ENCODE measurements around the gene LPIN2.

Gene LPIN2

GRCh38 chr18:2987876-2988790 lies 24.8 kb downstream of the LPIN2 start:
- FAIRE-seq = peak; percentile 85
- DNase-seq (ENCODE audit: insufficient read length, low spot score) = no peak
- no peak for TF ChIP-seq POLR2A (IDR thresholded peaks at IDR 0.05; ENCODE audit: low read depth, low read length)

DNA sequence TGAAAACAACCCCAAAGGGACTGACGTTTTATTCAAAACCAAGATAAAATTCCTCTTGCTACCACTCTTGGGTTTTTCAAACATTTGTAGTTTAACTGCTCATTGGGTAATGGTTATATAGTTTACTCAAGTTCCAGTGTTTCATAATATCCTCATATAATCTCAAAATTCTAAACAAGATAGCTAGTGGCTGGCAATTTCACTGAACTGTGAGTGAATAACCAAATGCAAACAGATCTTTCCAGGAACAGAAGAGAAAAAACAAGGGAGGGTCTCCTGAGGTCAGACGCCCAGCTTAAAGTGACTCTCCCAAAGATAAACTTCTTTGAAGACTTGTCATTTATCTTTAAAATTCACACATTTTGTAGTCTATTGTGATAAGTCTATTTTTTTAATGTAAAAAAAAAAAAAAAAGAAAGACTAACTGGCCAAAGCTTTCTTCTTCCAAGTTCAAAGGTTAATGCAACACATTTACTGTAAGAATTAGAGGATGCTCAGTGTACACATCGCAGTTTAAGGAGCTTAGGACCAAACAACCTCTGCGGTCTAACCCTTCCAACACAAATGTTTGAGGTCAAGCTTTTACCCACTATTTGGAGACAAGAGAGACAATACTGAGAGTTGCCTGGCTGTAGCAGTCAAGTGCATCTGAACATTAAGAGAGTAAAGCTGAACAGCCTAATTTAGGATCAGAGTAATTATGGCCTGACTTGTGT lies 26.6 kb downstream of the LPIN2 start:
- FAIRE-seq (peak; percentile 15), DNase-seq (ENCODE audit: insufficient read length, low spot score) (no peak)
- no peak for TF ChIP-seq POLR2A (IDR thresholded peaks at IDR 0.05; ENCODE audit: low read depth, low read length)

- FAIRE-seq = peak; percentile 57
- no peak for DNase-seq (ENCODE audit: insufficient read length, low spot score)
Observed at GRCh38 chr18:2985628-2986027, 27.3 kb downstream of the LPIN2 start.

DNA sequence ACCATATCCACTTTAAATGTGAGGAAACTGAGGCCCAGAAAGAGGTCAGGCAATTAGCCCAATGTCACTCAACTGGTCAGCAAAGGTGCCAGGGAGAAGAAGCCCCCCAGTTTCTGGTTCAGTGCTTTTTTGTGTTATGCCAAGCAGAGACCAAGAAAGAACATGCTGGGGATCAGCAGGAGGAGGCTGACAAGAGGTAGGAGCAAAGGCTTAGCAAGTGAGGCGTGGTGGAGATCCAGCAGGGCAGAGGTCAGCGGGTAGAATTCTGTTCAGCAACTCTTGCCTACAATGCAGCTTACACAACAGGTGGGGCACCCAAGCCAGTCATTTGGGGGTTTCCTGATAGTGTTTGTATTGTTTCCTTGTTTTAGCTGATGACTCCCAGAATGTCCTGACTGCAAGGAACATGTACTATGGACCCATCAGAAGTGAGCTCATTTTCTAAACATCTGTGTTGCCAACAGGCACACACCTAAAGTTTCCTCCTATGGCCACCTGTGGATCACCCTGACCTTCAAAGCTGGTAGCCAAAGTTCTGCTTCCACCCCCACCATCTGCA lies 28.2 kb downstream of the LPIN2 start:
- TF ChIP-seq POLR2A (IDR thresholded peaks at IDR 0.05; ENCODE audit: low read depth, low read length) = no peak
- no peak for DNase-seq (ENCODE audit: insufficient read length, low spot score)
- FAIRE-seq = peak; percentile 66

More at GRCh38 chr18:2985628-2986027, 27.3 kb downstream of the LPIN2 start:
- no peak for TF ChIP-seq POLR2A (IDR thresholded peaks at IDR 0.05; ENCODE audit: low read depth, low read length)

DNA sequence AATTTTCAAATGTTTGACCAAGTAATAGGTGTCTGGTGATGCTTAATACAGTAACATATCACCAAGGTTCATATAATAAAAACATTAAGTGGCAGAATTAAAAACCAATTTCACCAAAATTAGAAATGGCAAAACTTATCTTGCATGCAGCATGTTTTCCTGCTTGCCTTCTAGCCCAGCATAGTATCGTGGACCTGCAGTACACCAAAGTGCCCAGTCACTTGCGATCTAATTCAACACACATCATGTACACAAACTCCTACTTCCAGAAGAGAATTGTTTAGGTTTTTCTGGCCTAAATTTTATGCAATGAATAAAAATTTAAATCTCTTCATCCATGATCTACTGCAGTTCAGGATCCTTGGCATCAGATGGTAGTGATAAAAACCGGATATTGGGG lies 28.9 kb downstream of the LPIN2 start:
- no peak for TF ChIP-seq POLR2A (IDR thresholded peaks at IDR 0.05; ENCODE audit: low read depth, low read length)
- DNase-seq (ENCODE audit: insufficient read length, low spot score) = no peak
- FAIRE-seq = no peak

DNA sequence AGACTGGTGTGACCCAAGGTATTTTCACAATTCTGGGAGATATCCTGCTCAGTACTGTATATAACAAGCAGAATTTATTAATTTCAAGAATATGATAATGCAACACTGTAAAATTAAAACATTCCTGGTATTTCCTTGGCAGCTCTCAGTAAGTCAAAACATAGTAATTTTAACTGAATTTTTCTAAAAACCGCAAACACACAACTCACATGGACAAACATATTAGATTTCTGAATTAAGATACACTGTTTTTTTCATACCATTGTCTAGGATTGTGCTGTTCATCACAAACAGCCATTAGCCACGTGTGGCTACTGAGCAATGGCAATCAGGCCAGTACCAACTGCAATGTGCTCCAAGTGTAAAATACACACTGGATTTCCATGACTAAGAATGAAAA lies 29.6 kb downstream of the LPIN2 start:
- DNase-seq (ENCODE audit: insufficient read length, low spot score) (no peak), FAIRE-seq (no peak)
- TF ChIP-seq POLR2A (IDR thresholded peaks at IDR 0.05; ENCODE audit: low read depth, low read length) = no peak

- TF ChIP-seq POLR2A (IDR thresholded peaks at IDR 0.05; ENCODE audit: low read depth, low read length) = no peak
- DNase-seq (ENCODE audit: insufficient read length, low spot score) (no peak), FAIRE-seq (peak; percentile 83)
Observed at GRCh38 chr18:2982452-2983269, 30.3 kb downstream of the LPIN2 start.

DNA sequence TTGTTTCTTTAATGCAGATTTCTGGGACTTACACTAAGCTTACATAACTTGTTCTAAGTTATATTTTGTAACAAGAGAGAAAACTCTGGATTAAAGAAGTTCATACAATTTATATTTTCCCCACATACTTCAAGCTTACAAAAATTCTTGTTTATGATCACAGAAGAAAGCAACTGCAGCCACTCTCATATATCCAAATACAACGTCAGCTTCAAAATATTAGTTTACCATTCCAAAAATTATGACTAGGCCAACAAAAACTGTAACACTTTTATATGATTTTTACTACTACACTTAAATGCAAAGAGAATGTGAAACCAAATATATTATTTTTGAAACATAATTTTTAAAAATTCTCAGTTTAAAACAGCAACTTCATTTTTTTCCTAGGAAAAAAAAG lies 30.9 kb downstream of the LPIN2 start:
- no peak for TF ChIP-seq POLR2A (IDR thresholded peaks at IDR 0.05; ENCODE audit: low read depth, low read length)
- FAIRE-seq (no peak), DNase-seq (ENCODE audit: insufficient read length, low spot score) (no peak)

- DNase-seq (ENCODE audit: insufficient read length, low spot score) (peak; percentile 13), FAIRE-seq (peak; percentile 95)
- no peak for TF ChIP-seq POLR2A (IDR thresholded peaks at IDR 0.05; ENCODE audit: low read depth, low read length)
Observed at GRCh38 chr18:2981212-2981728, 31.7 kb downstream of the LPIN2 start.

DNA sequence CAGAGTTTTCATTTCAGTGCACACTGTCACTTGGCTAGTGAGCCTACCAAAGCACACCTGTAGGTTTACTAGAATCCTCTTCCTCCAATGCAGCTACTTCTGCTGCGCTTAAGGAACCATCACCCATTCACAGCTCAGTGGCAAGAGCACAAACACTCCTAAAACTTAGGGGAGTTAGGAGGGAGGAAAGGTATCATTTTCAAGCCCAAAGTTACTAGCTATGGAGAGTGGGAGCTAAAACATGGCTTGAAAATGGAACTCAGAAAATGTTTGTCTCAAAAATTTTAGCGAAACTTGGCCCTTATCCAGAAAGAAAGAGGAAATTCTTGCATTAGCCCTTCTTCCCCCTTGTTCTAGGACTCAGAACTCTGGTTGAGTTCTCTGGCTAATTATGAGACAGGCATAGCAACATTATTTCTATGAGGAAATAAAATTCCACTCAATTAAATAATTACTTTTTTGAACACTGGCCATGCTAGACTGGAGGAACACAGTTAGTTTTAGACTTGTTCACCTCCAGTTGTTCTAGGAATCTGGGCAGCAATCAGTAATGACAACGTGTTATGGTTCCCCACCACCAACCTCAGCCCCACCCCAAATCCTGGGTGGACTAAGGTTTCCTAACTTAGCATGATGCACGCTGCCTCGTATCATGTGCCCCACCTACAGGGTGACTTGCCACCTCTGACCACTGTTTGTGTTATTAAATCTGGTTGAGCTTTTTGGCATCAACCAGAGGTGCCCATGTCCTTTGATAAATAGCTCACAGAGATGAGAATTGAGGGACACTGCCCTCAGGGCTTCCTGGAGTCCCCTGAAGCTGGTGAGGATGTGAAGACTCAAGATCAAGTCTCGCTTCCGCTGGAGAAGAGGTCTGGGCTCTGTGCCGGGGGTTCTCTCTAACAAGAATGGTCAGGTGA lies 32.8 kb downstream of the LPIN2 start:
- no peak for DNase-seq (ENCODE audit: insufficient read length, low spot score)

DNA sequence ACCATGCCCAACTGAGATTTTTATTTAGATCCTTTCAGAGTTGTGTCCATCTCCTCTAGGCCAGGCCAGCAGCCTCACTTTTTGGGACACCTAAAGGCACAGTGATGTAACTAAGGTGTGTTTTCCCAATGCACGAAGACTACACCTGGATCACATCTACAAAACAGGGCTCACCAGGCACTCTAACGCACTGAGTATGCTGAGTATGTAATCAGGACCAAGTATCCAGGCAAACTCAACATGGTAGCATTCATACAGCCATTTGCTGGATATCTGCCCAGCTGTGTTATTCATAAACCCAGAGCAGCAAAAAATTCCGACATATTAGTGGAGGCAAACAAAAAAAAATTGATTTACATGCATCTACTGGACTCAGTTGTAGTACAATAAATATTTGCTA lies 33.8 kb downstream of the LPIN2 start:
- TF ChIP-seq POLR2A (IDR thresholded peaks at IDR 0.05; ENCODE audit: low read depth, low read length) = no peak
- FAIRE-seq (no peak), DNase-seq (ENCODE audit: insufficient read length, low spot score) (no peak)

More for the DNA sequence above, 32.8 kb downstream of the LPIN2 start:
- no peak for TF ChIP-seq POLR2A (IDR thresholded peaks at IDR 0.05; ENCODE audit: low read depth, low read length)
- no peak for FAIRE-seq

DNA sequence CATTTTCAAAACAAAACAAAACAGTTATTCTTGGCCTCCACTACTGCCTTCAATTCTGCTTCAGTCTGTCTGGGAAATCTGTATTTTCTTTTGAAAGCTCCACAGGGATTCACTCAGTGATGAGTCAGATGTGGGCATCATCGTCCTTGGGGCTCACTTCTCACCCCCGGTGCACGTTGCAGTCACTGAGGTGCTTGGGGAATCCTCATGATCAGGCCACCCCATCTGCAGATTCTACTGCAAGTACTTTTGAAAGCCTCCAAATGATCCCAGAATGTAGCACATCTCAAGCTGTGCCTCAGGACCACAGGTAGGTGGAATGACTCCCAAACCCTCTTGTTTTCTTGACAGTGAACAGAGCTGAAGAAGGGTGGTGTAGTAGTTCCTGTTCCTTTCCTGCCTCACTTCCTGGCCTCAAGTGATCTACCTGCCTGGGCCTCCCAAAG lies 34.3 kb downstream of the LPIN2 start:
- peak; percentile 95 for FAIRE-seq
- peak; percentile 44 for DNase-seq (ENCODE audit: insufficient read length, low spot score)
- TF ChIP-seq POLR2A (IDR thresholded peaks at IDR 0.05; ENCODE audit: low read depth, low read length) = no peak

All from H54 (cell line).